OCI-LY1 (cell line): ENCODE data around the gene PLA2G3.
A peak's percentile ranks its signal among the peaks of the same experiment; 100 is the strongest.

ENCODE experiments used
- H2AFZ ChIP-seq: fragments of 200-600 bp; sonication (generic), shearing (Covaris generic); 2 replicates; pipeline ENCODE4 v1.6.0; 2014; ENCODE audit warnings: antibody characterized with exemption, mild to moderate bottlenecking, low read length
- H3F3A ChIP-seq: fragments of 200-600 bp; sonication (generic), shearing (Covaris generic); 2 replicates; pipeline ENCODE4 v1.6.0; 2014; ENCODE audit warnings: mild to moderate bottlenecking, antibody characterized with exemption, low read length, moderate library complexity; ENCODE audit not compliant: insufficient read depth
- H3K27ac ChIP-seq: fragments of 200-600 bp; sonication (generic); 2 replicates; pipeline ENCODE4 v1.5.1; 2014; ENCODE audit warnings: low read length, mixed run types, mild to moderate bottlenecking, low read depth; ENCODE audit not compliant: poor library complexity, severe bottlenecking
- H3K27me3 ChIP-seq: fragments of 200-600 bp; sonication (generic); 2 replicates; pipeline ENCODE4 v1.6.0; 2014; ENCODE audit warnings: antibody characterized with exemption, mild to moderate bottlenecking, low read length, moderate library complexity; ENCODE audit not compliant: insufficient read depth
- H3K36me3 ChIP-seq: fragments of 200-600 bp; sonication (generic); 2 replicates; pipeline ENCODE4 v1.6.1; 2014; ENCODE audit warnings: mild to moderate bottlenecking, antibody characterized with exemption, low read length, moderate library complexity, mixed read lengths; ENCODE audit not compliant: insufficient read depth
- H3K4me1 ChIP-seq: fragments of 200-600 bp; sonication (generic); 2 replicates; pipeline ENCODE4 v1.5.1; 2014; ENCODE audit warnings: mild to moderate bottlenecking, low read length, moderate library complexity; ENCODE audit not compliant: insufficient read depth, severe bottlenecking
- H3K4me2 ChIP-seq: fragments of 200-600 bp; sonication (generic), shearing (Covaris generic); 2 replicates; pipeline ENCODE4 v1.6.1; 2014; ENCODE audit warnings: low read length
- H3K4me3 ChIP-seq: fragments of 200-600 bp; sonication (generic); 2 replicates; pipeline ENCODE4 v1.5.1; 2014; ENCODE audit warnings: low read length, low read depth, mild to moderate bottlenecking, mixed read lengths; ENCODE audit not compliant: poor library complexity, severe bottlenecking
- H3K79me2 ChIP-seq: fragments of 200-600 bp; shearing (Covaris generic); 2 replicates; pipeline ENCODE4 v1.6.1; 2016; ENCODE audit warnings: mixed run types, low read length, mixed read lengths; ENCODE audit not compliant: insufficient read depth
- H3K9ac ChIP-seq: fragments of 200-600 bp; sonication (generic), shearing (Covaris generic); 2 replicates; pipeline ENCODE4 v1.6.1; 2014; ENCODE audit warnings: mild to moderate bottlenecking, low read length, mixed read lengths
- H3K9me2 ChIP-seq: fragments of 200-600 bp; sonication (generic), shearing (Covaris generic); 2 replicates; pipeline ENCODE4 v1.6.1; 2014; ENCODE audit warnings: low read depth, mild to moderate bottlenecking, low read length, mixed read lengths
- H3K9me3 ChIP-seq: fragments of 200-600 bp; shearing (Covaris generic); 2 replicates; pipeline ENCODE4 v1.6.1; 2014; ENCODE audit warnings: low read length, mixed read lengths
- H4K20me1 ChIP-seq: fragments of 200-600 bp; sonication (generic), shearing (Covaris generic); 2 replicates; pipeline ENCODE4 v1.6.0; 2016; ENCODE audit warnings: mild to moderate bottlenecking, low read length; ENCODE audit not compliant: insufficient read depth
- CTCF ChIP-seq: fragments of 200-600 bp; sonication (generic), shearing (Covaris generic); IDR thresholded peaks from 2 replicates; pipeline ENCODE4 v1.5.1; 2017; ENCODE audit warnings: mild to moderate bottlenecking, antibody characterized with exemption, low read length, moderate library complexity, mixed read lengths
- EZH2 ChIP-seq: fragments of 200-600 bp; sonication (generic), shearing (Covaris generic); IDR thresholded peaks from 2 replicates; pipeline ENCODE4 v1.8.0; 2017; ENCODE audit warnings: borderline replicate concordance, mixed run types, mild to moderate bottlenecking, antibody characterized with exemption, low read length, moderate library complexity, mixed read lengths

Gene PLA2G3

GRCh38 chr22:31107894-31108218 lies 32.5 kb downstream of the PLA2G3 start:
- no peak overlapping the region for H3K27ac ChIP-seq
- H3K4me2 ChIP-seq = peak overlapping the region; percentile 77
- no peaks in the 10 kb centered on the region for H3K79me2 ChIP-seq
- peak overlapping the region; percentile 62 for H3K4me3 ChIP-seq
- TF ChIP-seq EZH2 (no peak), CTCF (no peak; the same call in 1 of the 2 replicates)
- H2AFZ ChIP-seq = peak overlapping the region; percentile 57; the same call in 1 of the 2 replicates
- H3K9me2 ChIP-seq = no peaks in the 10 kb centered on the region
- H3K4me1 ChIP-seq = peaks cover 10% of the 10 kb centered on the region
- no peaks in the 10 kb centered on the region for H4K20me1 ChIP-seq
- no peaks in the 10 kb centered on the region for H3K36me3 ChIP-seq
- H3K9me3 ChIP-seq = no peaks in the 10 kb centered on the region
- H3F3A ChIP-seq = no peaks in the 10 kb centered on the region
- peaks cover 9% of the 10 kb centered on the region; the same call in 1 of the 2 replicates for H3K27me3 ChIP-seq
- peak overlapping the region; percentile 43 for H3K9ac ChIP-seq

DNA sequence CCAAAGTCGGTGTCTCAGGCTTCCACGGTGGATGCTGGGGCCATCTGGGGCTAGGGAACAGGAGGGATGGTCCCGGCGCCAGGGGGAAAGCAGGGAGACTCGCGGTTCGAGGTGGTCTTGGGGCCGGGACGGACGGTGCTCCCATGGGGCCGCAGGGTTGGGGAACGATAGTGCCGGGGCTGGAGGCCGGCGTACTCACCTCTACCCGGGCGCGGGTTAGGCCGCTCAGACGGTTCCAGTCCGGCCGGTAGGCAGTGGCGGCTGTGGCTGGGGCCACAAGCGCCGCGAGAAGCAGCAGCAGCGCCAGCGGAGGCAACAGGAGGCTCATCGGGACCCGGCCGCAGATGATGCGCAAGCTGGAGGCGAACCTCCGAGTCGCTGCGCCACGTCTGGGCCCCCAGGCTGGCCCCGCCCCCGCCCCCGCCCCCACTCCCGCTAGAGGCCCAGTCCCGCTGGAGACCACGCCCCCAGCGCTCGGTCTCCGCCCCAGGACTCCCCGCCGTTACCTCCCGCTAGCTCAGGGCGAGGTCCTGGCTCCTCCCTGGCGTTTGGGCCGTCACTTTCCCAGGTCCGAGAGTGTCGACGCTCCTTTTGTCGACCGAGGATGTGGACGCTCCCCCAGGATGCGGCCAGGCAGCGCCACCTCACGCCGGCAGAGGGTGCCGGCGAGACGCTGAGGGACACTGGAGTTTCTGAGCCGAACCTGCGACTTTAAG lies 33.0 kb downstream of the PLA2G3 start, which contains the start of gene SELENOM:
TSS of gene SELENOM (minus strand) at position 391 of the 716 bp plus-strand sequence. CDS start at position 328, 63 bp downstream.
- Histone ChIP-seq H3K79me2 (no peaks in the 10 kb centered on the region), H3K9me2 (no peaks in the 10 kb centered on the region), H2AFZ (peak within 1 kb of the TSS; percentile 57; the same call in 1 of the 2 replicates), H3K36me3 (no peaks in the 10 kb centered on the region), H3K27me3 (peaks cover 9% of the 10 kb centered on the region; the same call in 1 of the 2 replicates), H3K9ac (peak within 1 kb of the TSS; percentile 47), H3K4me1 (peaks cover 10% of the 10 kb centered on the region), H4K20me1 (no peaks in the 10 kb centered on the region), H3F3A (no peaks in the 10 kb centered on the region), H3K4me3 (peak within 1 kb of the TSS; percentile 62), H3K9me3 (no peaks in the 10 kb centered on the region), H3K27ac (no peak within 1 kb of the TSS), H3K4me2 (peak within 1 kb of the TSS; percentile 77)
- TF ChIP-seq CTCF (peak; percentile 98), EZH2 (no peak)

- H3K79me2 ChIP-seq = no peaks in the 10 kb centered on the region
- peaks cover 7% of the 10 kb centered on the region; the same call in 1 of the 2 replicates for H3K27me3 ChIP-seq
- H3F3A ChIP-seq = no peaks in the 10 kb centered on the region
- TF ChIP-seq CTCF (no peak), EZH2 (no peak)
- H3K9me2 ChIP-seq = no peaks in the 10 kb centered on the region
- peak overlapping the region; percentile 77 for H3K4me2 ChIP-seq
- H3K4me3 ChIP-seq = peak overlapping the region; percentile 62
- peak overlapping the region; percentile 47; the same call in 1 of the 2 replicates for H3K9ac ChIP-seq
- no peaks in the 10 kb centered on the region for H3K9me3 ChIP-seq
- no peak overlapping the region for H2AFZ ChIP-seq
- H3K27ac ChIP-seq = no peak overlapping the region
- H3K36me3 ChIP-seq = no peaks in the 10 kb centered on the region
- H4K20me1 ChIP-seq = no peaks in the 10 kb centered on the region
- H3K4me1 ChIP-seq = peaks cover 10% of the 10 kb centered on the region
These were observed 33.6 kb downstream of the PLA2G3 start for GRCh38 chr22:31106731-31107177.
